ENCODE results near the gene CLTCL1. TPM values are rescaled to one million over a fixed set of nuclear protein-coding genes. Genes with fewer than 3 reads are reported as not detected.
A peak's percentile ranks its signal among the peaks of the same experiment; 100 is the strongest.

The CLTCL1 gene
- total and polyA plus RNA-seq, 9 of the 15 experiments (the other 6 are each of a cell fraction or from before 2014, with no cell fraction given), result 1.1 to 11.7 (median 5.0) TPM

- no peak for TF ChIP-seq CHD7 (IDR thresholded peaks at IDR 0.05; ENCODE audit: low read depth, low read length)
- TF ChIP-seq NFIX (CRISPR knock-in tag; IDR thresholded peaks at IDR 0.05; ENCODE audit: low read depth), result 0 out of 2 replicates have a peak, but pooled peaks have one; percentile 16
- 0 out of 2 replicates have a peak, but pooled peaks have one; percentile 64 for TF ChIP-seq KLF6 (CRISPR knock-in tag; IDR thresholded peaks at IDR 0.05; ENCODE audit: borderline replicate concordance)
- peak; percentile 60 for TF ChIP-seq GATA2 (CRISPR knock-in tag; IDR thresholded peaks at IDR 0.05)
- TF ChIP-seq SMAD4 (CRISPR knock-in tag; conservative IDR thresholded peaks at IDR 0.05), result peak; percentile 72; the same call in 1 of the 2 replicates
- no peak for TF ChIP-seq HDAC1 (IDR thresholded peaks at IDR 0.05)
- no peak for TF ChIP-seq ZBTB8A (IDR thresholded peaks at IDR 0.05; ENCODE audit: partially characterized antibody)
Measured at GRCh38 chr22:19244600-19245352, 46.7 kb downstream of the CLTCL1 start (continued).
